WTC11 (cell line): Measurements from ENCODE around the gene CEP68. TPM values are rescaled to one million over a fixed set of nuclear protein-coding genes. Genes with fewer than 3 reads are reported as not detected.

Experiments
- ATAC-seq: fragments of 200-7000 bp; cut with Tn5 transposase; 2 replicates; pipeline ENCODE4 v1.10.0; 2021; ENCODE audit warnings: mild to moderate bottlenecking, moderate library complexity
- CTCF ChIA-PET: fragments of 300-600 bp; sonication (Branson Sonifier 250); formaldehyde crosslinking; loops from one replicate; lab custom pipeline; 2021; ENCODE audit warnings: antibody characterized with exemption; lab: Charles Lee
- POLR2A ChIA-PET: fragments of 350-600 bp; sonication (Branson Sonifier 250); formaldehyde crosslinking; loops from one replicate; lab custom pipeline; 2021; ENCODE audit warnings: antibody characterized with exemption; lab: Charles Lee
- DNase-seq: peaks from one replicate; pipeline ENCODE4 v3.0.0; 2021; ENCODE audit warnings: low spot score
- H3K27ac Mint-ChIP-seq: 2 replicates; pipeline ENCODE4 v1.8.0; 2021; ENCODE audit warnings: mixed read lengths
- H3K27me3 Mint-ChIP-seq: 2 replicates; pipeline ENCODE4 v1.8.0; 2021; ENCODE audit warnings: low read depth, mild to moderate bottlenecking, moderate library complexity, mixed read lengths
- H3K36me3 Mint-ChIP-seq: 2 replicates; pipeline ENCODE4 v1.8.0; 2021; ENCODE audit warnings: mixed read lengths
- H3K4me1 Mint-ChIP-seq: 2 replicates; pipeline ENCODE4 v1.8.0; 2022; ENCODE audit warnings: mixed read lengths
- H3K4me3 Mint-ChIP-seq: 2 replicates; pipeline ENCODE4 v1.8.0; 2021; ENCODE audit warnings: mild to moderate bottlenecking, moderate library complexity, mixed read lengths
- H3K9me3 Mint-ChIP-seq: 2 replicates; pipeline ENCODE4 v1.8.0; 2021; ENCODE audit warnings: mixed read lengths
- ATF1 ChIP-seq: sonication (generic); formaldehyde crosslinking; IDR thresholded peaks from 2 replicates; pipeline ENCODE4 v1.8.1; 2023; ENCODE audit warnings: mild to moderate bottlenecking, moderate library complexity, missing genetic modification reagents
- CBFB ChIP-seq: sonication (generic); formaldehyde crosslinking; IDR thresholded peaks from 2 replicates; pipeline ENCODE4 v1.8.1; 2022; ENCODE audit warnings: mild to moderate bottlenecking, low read depth, missing genetic modification reagents
- ELF4 ChIP-seq: sonication (generic); formaldehyde crosslinking; IDR thresholded peaks from 2 replicates; pipeline ENCODE4 v1.8.1; 2022; ENCODE audit warnings: low read depth, mild to moderate bottlenecking, moderate library complexity, missing genetic modification reagents
- FOXP1 ChIP-seq: sonication (generic); formaldehyde crosslinking; IDR thresholded peaks from 2 replicates; pipeline ENCODE4 v1.8.0; 2022; ENCODE audit warnings: missing genetic modification reagents, mild to moderate bottlenecking, moderate library complexity, borderline replicate concordance
- OVOL2 ChIP-seq: fragments of 250-450 bp; sonication (Bioruptor Pico); IDR thresholded peaks from 2 replicates; pipeline ENCODE4 v1.9.0; 2021; ENCODE audit warnings: mild to moderate bottlenecking, borderline replicate concordance
- PRRX2 ChIP-seq: fragments of 250-450 bp; sonication (Bioruptor Pico); IDR thresholded peaks from 2 replicates; pipeline ENCODE4 v1.8.0; 2021; ENCODE audit warnings: mild to moderate bottlenecking
- RORB ChIP-seq: fragments of 250-450 bp; sonication (Bioruptor Pico); IDR thresholded peaks from 2 replicates; pipeline ENCODE4 v1.9.0; 2021; ENCODE audit warnings: mild to moderate bottlenecking
- SP1 ChIP-seq: sonication (generic); formaldehyde crosslinking; conservative IDR thresholded peaks from 2 replicates; pipeline ENCODE4 v1.8.1; 2022; ENCODE audit warnings: missing genetic modification reagents
- ZNF219 ChIP-seq: sonication (generic); formaldehyde crosslinking; IDR thresholded peaks from 2 replicates; pipeline ENCODE4 v1.8.0; 2023; ENCODE audit warnings: missing genetic modification reagents, mild to moderate bottlenecking, borderline replicate concordance
- ZNF671 ChIP-seq: fragments of 250-450 bp; sonication (Bioruptor Pico); IDR thresholded peaks from 2 replicates; pipeline ENCODE4 v1.8.0; 2021; ENCODE audit warnings: mild to moderate bottlenecking
- total RNA-seq: library from RNA; stranded (reverse); gene quantifications from 3 replicates; pipeline ENCODE4 v1.2.3, GENCODE V29; 2021
- TF ChIP-seq, protein P1 (sequence below): sonication (generic); formaldehyde crosslinking; IDR thresholded peaks from 2 replicates; pipeline ENCODE4 v1.8.1; 2022; ENCODE audit warnings: low read depth, mild to moderate bottlenecking, moderate library complexity, missing genetic modification reagents, borderline replicate concordance
- TF ChIP-seq, protein P2 (sequence below): sonication (generic); formaldehyde crosslinking; IDR thresholded peaks from 2 replicates; pipeline ENCODE4 v1.8.1; 2023; ENCODE audit warnings: mild to moderate bottlenecking, missing genetic modification reagents
- TF ChIP-seq, protein P3 (sequence below): fragments of 250-450 bp; sonication (Bioruptor Pico); conservative IDR thresholded peaks from 2 replicates; pipeline ENCODE4 v1.9.0; 2021; ENCODE audit warnings: mild to moderate bottlenecking
- TF ChIP-seq, protein P4 (sequence below): sonication (generic); formaldehyde crosslinking; IDR thresholded peaks from 2 replicates; pipeline ENCODE4 v1.8.0; 2023; ENCODE audit warnings: missing genetic modification reagents, mild to moderate bottlenecking, borderline replicate concordance
- TF ChIP-seq, protein P5 (sequence below): fragments of 250-450 bp; sonication (Bioruptor Pico); IDR thresholded peaks from 2 replicates; pipeline ENCODE4 v1.8.0; 2021; ENCODE audit warnings: mild to moderate bottlenecking

The CEP68 gene
- total RNA-seq, 1 experiment from 2014 or later: 16.7 TPM

DNA sequence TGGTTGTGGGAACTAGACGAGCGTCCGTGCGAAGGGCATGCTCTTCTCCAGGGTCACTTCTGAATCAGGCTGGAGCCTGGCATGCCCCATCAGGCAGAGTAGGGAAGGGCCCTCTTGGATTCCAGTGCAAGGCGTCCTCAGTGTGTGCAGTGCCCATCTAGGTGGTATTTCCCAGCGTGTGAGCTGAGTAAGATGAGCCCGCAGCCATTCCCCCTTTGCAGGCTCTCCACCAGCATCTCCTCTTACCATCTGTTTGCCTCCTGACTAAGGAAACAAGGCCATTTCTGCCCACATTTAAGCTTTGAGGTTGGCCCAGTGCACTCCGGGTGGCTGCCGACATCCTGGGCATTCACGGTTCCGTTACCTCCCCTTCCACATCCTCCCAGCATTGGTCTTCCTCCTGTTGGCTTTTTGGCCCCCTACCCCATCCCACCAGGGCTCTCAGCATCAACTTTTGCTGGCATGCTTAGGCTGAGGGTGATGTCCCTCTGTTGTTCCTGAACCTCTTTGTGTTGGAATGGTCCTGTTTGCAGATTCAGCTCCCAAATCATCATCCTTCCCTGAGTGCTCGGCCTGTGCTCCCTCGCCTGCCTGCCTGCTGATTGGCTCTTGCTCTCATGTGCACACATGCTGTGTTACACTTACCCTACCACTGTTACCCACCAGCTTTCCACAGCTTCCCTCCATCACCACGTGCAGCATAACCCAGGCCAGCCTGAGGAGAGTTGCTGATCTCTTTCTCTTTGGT lies 11.8 kb downstream of the CEP68 start (continued):
- no peak for TF ChIP-seq ZNF219 (CRISPR knock-in tag)

DNA sequence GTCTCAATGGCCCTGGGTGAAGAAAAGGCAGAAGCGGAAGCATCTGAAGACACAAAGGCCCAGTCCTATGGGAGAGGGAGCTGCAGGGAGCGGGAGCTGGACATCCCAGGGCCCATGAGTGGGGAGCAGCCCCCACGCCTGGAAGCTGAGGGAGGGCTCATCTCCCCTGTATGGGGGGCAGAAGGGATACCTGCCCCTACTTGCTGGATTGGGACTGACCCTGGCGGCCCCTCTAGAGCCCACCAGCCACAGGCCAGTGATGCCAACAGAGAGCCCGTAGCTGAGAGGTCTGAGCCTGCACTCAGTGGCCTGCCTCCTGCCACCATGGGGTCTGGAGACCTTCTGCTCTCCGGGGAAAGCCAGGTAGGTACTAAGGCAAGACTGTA lies 13.2 kb downstream of the CEP68 start:
- DNase-seq: no peak
- ChIA-PET CTCF (interaction anchor here (2.7 to 4.6 kb wide), 3 partner anchors 61 to 118 kb away, joined by 10 to 19 read pairs (median 13); partner anchors contain the start of gene RAB1A), POLR2A (no interaction called here)
- ATAC-seq: no peak
- Mint-ChIP-seq H3K9me3 (no peaks in the 10 kb centered on the region), H3K4me1 (peaks cover 12% of the 10 kb centered on the region; the same call in 1 of the 2 replicates), H3K27ac (peak overlapping the region; percentile 41; the same call in 1 of the 2 replicates), H3K36me3 (peaks cover 34% of the 10 kb centered on the region), H3K27me3 (no peaks in the 10 kb centered on the region), H3K4me3 (no peak overlapping the region)
- TF ChIP-seq, protein P1, sequence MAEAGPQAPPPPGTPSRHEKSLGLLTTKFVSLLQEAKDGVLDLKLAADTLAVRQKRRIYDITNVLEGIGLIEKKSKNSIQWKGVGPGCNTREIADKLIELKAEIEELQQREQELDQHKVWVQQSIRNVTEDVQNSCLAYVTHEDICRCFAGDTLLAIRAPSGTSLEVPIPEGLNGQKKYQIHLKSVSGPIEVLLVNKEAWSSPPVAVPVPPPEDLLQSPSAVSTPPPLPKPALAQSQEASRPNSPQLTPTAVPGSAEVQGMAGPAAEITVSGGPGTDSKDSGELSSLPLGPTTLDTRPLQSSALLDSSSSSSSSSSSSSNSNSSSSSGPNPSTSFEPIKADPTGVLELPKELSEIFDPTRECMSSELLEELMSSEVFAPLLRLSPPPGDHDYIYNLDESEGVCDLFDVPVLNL: no peak

DNA sequence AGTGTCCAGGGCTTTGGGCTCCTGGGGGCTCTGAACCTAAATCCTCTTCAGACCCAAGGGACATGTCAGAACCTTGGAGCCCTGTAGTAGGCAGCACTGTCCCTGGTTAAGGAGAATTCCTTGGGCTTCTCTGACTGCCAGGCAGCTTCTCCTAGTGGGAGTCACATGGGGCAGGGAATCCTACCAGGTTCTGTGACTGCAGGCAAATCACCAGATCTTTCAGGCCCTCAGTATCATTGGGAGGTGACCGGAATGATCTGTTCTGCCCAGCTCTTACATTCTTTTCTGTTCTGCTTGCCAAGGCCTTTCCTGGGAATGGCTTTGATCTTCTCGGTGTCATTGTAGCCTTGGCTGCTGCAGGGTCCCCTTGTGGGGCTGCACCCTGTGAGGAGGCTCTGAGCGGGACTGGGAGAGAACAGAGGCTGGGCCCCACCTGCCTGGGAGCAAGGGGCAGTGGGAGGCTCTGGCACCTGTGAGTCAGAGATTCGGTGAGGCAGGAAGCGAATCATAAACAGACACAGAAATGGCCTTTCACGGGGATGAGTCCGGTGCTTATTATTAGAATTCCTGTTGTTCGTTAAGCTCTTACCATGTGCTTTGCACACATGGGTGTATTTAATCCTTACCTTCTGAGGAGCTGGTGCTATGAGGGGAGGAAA lies 14.1 kb downstream of the CEP68 start:
- ChIA-PET CTCF (interaction anchor here (1.0 to 4.6 kb wide), 8 partner anchors 11 to 147 kb away, joined by 3 to 19 read pairs (median 5); partner anchors contain the start of gene RAB1A), POLR2A (no interaction called here)
- Mint-ChIP-seq H3K27me3 (no peaks in the 10 kb centered on the region), H3K36me3 (peaks cover 34% of the 10 kb centered on the region), H3K9me3 (no peaks in the 10 kb centered on the region), H3K27ac (peak overlapping the region; percentile 61; the same call in 1 of the 2 replicates), H3K4me1 (peaks cover 8% of the 10 kb centered on the region), H3K4me3 (no peak overlapping the region)
- TF ChIP-seq PRRX2 (CRISPR knock-in tag): no peak
- no peak for TF ChIP-seq SP1 (CRISPR knock-in tag)
- no peak for TF ChIP-seq RORB
- TF ChIP-seq, protein P2, sequence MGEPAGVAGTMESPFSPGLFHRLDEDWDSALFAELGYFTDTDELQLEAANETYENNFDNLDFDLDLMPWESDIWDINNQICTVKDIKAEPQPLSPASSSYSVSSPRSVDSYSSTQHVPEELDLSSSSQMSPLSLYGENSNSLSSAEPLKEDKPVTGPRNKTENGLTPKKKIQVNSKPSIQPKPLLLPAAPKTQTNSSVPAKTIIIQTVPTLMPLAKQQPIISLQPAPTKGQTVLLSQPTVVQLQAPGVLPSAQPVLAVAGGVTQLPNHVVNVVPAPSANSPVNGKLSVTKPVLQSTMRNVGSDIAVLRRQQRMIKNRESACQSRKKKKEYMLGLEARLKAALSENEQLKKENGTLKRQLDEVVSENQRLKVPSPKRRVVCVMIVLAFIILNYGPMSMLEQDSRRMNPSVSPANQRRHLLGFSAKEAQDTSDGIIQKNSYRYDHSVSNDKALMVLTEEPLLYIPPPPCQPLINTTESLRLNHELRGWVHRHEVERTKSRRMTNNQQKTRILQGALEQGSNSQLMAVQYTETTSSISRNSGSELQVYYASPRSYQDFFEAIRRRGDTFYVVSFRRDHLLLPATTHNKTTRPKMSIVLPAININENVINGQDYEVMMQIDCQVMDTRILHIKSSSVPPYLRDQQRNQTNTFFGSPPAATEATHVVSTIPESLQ (CRISPR knock-in tag): no peak
- TF ChIP-seq, protein P3, sequence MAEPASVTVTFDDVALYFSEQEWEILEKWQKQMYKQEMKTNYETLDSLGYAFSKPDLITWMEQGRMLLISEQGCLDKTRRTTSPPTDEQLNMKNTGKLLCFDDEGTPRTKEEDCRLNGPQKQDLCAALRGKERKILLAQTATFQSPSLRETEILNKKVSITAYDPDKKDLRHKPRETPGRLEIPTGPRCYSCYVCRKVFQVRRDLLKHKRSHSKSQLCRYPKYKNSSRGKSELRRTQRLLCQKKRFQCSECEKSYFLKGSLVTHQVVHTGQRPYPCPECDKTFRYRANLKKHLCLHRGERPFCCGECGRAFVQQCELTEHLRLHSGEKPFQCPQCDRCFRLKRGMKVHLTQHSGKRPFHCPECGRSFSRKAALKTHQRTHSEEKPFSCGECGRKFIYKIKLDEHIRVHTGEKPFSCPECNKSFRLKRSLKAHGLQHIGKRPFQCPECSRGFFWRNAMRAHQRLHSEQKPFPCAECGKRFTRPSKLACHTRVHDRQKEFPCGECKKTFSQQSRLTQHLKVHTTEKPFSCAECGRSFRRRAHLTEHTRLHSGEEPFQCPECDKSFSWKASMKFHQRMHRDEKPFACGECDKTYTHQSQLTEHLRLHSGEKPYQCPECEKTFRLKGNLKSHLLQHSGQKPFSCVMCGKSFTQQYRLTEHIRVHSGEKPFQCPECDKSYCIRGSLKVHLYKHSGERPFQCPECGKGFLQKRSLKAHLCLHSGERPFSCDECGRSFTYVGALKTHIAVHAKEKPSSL (CRISPR knock-in tag): no peak
- no peak for TF ChIP-seq ELF4 (CRISPR knock-in tag)
- DNase-seq: no peak
- ATAC-seq: peak; percentile 54

DNA sequence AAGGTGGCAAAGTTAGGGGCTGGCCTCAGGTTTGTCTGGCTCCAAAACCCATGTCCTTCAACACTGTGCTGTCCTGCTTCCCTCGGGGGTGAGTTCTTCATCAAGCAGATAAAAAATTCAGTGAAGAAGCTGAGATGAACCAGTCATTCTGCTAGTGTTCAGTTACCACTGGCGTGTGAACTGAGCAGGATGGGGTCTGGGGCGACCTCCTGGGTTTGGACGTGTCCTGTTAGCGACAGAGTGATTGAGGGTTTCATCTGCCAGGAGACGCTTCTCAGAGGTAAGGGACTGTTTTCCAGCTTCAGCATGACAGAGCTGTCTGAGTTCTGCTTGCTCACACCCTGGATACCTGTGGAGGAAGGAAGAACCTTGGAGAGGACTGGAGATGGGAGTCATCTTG lies 14.6 kb downstream of the CEP68 start:
- Mint-ChIP-seq H3K27me3 (no peaks in the 10 kb centered on the region), H3K4me3 (no peak overlapping the region), H3K27ac (no peak overlapping the region; the same call in 1 of the 2 replicates), H3K4me1 (peaks cover 13% of the 10 kb centered on the region), H3K36me3 (peaks cover 34% of the 10 kb centered on the region), H3K9me3 (no peaks in the 10 kb centered on the region)
- ChIA-PET POLR2A (no interaction called here), CTCF (interaction anchor here (0.6 to 4.6 kb wide), 15 partner anchors 9 to 157 kb away, joined by 3 to 19 read pairs (median 4); partner anchors contain the start of genes ACTR2, CEP68 and RAB1A)
- no peak for DNase-seq
- ATAC-seq: no peak
- TF ChIP-seq ATF1 (no peak), CBFB (CRISPR knock-in tag) (no peak), FOXP1 (no peak), ZNF671 (CRISPR knock-in tag) (no peak), OVOL2 (CRISPR knock-in tag) (no peak)
- TF ChIP-seq, protein P4, sequence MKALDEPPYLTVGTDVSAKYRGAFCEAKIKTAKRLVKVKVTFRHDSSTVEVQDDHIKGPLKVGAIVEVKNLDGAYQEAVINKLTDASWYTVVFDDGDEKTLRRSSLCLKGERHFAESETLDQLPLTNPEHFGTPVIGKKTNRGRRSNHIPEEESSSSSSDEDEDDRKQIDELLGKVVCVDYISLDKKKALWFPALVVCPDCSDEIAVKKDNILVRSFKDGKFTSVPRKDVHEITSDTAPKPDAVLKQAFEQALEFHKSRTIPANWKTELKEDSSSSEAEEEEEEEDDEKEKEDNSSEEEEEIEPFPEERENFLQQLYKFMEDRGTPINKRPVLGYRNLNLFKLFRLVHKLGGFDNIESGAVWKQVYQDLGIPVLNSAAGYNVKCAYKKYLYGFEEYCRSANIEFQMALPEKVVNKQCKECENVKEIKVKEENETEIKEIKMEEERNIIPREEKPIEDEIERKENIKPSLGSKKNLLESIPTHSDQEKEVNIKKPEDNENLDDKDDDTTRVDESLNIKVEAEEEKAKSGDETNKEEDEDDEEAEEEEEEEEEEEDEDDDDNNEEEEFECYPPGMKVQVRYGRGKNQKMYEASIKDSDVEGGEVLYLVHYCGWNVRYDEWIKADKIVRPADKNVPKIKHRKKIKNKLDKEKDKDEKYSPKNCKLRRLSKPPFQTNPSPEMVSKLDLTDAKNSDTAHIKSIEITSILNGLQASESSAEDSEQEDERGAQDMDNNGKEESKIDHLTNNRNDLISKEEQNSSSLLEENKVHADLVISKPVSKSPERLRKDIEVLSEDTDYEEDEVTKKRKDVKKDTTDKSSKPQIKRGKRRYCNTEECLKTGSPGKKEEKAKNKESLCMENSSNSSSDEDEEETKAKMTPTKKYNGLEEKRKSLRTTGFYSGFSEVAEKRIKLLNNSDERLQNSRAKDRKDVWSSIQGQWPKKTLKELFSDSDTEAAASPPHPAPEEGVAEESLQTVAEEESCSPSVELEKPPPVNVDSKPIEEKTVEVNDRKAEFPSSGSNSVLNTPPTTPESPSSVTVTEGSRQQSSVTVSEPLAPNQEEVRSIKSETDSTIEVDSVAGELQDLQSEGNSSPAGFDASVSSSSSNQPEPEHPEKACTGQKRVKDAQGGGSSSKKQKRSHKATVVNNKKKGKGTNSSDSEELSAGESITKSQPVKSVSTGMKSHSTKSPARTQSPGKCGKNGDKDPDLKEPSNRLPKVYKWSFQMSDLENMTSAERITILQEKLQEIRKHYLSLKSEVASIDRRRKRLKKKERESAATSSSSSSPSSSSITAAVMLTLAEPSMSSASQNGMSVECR: no peak
- TF ChIP-seq, protein P5, sequence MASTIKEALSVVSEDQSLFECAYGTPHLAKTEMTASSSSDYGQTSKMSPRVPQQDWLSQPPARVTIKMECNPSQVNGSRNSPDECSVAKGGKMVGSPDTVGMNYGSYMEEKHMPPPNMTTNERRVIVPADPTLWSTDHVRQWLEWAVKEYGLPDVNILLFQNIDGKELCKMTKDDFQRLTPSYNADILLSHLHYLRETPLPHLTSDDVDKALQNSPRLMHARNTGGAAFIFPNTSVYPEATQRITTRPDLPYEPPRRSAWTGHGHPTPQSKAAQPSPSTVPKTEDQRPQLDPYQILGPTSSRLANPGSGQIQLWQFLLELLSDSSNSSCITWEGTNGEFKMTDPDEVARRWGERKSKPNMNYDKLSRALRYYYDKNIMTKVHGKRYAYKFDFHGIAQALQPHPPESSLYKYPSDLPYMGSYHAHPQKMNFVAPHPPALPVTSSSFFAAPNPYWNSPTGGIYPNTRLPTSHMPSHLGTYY (CRISPR knock-in tag): no peak
